OCI-M1 (cell line): ENCODE measurements around the gene SLC35F1.
A peak's percentile ranks its signal among the peaks of the same experiment; 100 is the strongest.

Experiments used
- DNase-seq: peaks from one replicate; lab custom pipeline; 2025; lab: John Stamatoyannopoulos, UW

Gene SLC35F1

GRCh38 chr6:118200160-118200559 is 293.1 kb downstream of the SLC35F1 start:
- DNase-seq = no peak

GRCh38 chr6:118202517-118202916 is 295.5 kb downstream of the SLC35F1 start:
- no peak for DNase-seq

DNA sequence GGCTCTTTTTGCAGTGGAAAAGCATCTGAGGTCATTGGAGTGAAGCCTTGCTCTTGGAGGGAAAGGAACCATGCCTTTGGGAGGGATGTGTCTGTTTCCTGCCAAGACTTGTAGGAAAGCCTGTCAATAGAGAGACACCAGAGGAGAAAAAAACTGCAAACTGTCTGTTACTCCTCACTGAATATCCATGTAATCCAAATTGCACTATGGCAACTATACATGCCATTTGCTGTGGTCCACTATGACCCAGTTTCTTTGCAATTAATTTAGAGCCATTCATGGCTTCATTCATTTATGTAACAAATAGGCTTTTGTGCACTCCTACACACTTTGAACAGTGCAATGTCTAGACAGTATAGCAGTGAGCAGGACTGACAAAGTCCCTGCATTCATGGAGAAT is 296.5 kb downstream of the SLC35F1 start:
- no peak for DNase-seq

GRCh38 chr6:118206221-118206620 is 299.2 kb downstream of the SLC35F1 start:
- no peak for DNase-seq

GRCh38 chr6:118207947-118208346 is 300.9 kb downstream of the SLC35F1 start:
- DNase-seq = no peak

DNA sequence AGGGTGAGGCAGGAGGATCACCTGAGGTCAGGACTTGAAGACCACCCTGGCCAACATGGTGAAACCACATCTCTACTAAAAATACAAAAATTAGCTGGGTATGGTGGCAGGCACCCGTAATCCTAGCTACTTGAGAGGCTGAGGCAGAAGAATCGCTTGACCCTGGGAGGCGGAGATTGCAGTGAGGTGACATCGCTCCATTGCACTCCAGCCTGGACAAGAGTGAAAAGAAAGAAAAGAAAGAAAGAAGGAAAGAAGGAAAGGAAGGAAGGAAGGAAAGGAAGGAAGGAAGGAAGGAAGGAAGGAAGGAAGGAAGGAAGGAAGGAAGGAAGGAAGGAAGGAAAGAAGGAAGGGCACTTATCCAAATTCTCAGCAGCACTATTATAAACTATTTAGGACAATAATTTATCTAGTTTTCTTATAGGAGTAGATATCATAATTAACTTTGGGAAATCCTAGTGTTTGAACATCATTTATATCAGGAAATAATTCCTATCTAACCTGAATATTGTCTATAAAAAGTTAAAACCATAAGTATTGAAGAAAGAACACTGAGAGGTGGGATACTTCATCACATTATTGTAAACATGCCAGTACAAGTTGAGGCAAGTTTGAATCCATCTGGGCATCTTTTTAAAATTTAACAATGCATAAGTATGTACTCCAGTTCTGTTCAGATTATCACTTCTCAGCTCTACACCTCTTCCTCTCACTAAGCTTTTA is 305.5 kb downstream of the SLC35F1 start:
- DNase-seq = no peak

DNA sequence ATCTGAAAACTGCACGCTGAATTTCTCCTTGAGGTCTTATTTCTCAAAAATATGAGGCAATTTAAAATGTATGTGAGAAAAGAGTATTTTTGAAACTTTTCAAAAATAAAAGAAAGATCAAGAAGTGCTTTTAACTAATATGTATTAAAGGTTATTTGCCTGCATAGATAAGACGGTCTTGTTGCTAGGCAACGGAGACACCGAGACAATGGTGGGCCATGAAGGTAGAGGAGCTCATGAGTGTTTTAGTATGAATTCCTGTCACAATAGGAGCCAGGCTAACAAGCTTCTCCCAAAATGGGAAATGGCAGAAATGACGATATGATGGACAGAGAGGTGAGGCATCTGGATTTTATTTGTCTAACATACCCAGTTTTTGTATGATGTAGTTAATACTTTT is 308.2 kb downstream of the SLC35F1 start:
- DNase-seq = no peak

- no peak for DNase-seq
Observed at GRCh38 chr6:118216751-118217150, 309.7 kb downstream of the SLC35F1 start.

DNA sequence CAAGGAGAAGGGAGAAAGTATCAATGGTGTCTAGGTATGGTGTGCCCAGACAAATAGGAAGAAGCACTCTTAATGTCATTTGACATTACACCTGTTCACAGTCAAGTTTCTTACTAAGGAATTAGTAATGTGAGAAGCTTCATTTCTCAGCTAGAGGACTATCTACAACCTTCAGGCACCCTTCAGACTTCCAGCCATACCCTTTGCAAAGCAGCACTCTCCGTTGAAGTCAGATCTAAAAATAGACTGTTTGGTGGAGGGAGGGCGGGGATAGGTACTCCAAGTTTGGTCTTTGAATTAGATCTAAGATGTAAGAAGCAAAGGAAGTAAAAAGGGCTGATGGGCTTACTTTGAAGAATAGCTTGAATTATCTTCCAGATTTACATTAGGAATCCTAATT is 311.1 kb downstream of the SLC35F1 start:
- DNase-seq = no peak

DNA sequence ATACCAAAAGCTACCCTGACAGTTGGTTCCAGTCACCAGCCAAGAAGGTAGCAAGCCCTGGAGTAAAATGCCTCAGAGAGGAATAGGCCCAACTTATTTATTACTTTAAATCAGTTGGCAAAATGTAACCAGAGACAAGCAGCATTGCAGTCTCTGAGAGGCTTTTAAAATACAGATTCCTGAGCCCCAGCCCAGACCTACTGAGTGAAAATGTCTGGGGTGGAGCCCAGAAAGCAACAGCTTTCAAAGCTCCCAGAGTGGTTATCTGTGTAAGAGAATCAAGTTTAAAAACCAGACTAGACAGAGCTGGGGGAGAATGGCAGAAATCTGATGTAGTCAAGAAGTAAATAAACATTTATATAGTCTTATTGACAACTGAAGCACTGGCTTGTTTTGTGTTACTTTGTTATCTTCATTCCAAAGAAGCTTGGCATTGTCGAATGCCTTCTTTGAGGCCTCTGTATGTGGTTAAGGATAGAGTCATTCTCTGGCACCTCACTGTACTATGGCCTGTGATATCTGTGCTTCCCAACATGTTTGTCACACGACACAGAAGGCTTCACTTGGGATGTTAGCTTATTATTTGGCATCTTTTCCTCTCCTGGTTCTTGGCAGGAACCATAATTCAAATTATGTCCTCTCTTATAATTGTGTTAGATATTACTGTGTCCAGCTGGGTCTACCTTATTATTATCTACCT is 313.5 kb downstream of the SLC35F1 start:
- no peak for DNase-seq

- DNase-seq = no peak
Observed at GRCh38 chr6:118223316-118223715, 316.3 kb downstream of the SLC35F1 start.

GRCh38 chr6:118228886-118229285 is 321.8 kb downstream of the SLC35F1 start:
- DNase-seq = no peak

DNA sequence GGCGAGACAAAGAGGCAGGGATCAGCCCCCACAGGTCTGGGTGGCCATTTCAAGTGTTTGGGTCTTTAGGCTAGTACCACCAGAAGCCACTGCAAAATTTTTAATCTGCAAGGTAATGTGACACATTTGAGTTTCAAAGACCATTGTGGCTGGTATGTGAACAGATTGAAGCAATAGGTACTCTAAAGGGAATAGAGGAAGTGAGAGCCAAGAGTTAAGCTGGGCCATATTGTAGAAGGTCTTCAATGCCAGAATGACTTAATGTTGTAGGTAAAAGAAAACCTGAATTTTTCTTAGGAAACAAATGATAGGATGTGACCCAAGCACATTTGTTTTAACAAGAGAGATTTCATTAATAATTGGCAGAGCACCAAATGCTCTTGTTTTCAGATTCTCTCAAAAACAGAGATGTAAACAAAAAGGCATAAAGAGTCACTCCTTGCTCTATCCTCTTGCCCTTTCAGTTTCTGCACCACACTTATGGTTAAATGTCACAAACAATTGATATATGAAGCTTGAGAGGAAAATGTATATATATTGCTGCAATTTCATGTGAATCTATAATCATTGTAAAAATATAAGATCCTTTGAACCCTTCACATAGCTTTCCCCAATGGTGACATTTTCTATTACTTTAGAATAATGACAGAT is 333.9 kb downstream of the SLC35F1 start:
- no peak for DNase-seq

DNA sequence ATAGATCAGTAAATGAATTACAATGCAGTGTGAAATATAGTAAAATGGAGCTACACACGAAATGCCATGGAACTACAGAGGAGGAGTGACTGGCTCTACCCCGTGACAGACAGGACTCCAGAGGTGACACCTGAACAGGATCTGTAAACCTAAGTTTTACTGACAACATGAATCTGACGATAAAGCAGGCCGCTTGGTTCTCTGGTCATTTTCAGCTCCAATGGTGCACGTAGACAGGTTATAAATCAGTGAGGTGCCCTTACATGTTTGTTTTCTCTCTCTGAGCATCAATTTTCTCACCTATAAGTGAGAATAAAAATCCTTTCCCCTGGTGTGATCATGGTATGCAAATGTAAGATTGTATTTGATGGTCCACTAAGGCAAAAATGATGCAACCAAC is 339.3 kb downstream of the SLC35F1 start:
- no peak for DNase-seq

- no peak for DNase-seq
Observed at GRCh38 chr6:118248171-118248570, 341.1 kb downstream of the SLC35F1 start.

- no peak for DNase-seq
Observed at GRCh38 chr6:118249680-118250079, 342.6 kb downstream of the SLC35F1 start.

- peak; percentile 87 for DNase-seq
Observed at GRCh38 chr6:118252474-118252873, 345.4 kb downstream of the SLC35F1 start.

DNA sequence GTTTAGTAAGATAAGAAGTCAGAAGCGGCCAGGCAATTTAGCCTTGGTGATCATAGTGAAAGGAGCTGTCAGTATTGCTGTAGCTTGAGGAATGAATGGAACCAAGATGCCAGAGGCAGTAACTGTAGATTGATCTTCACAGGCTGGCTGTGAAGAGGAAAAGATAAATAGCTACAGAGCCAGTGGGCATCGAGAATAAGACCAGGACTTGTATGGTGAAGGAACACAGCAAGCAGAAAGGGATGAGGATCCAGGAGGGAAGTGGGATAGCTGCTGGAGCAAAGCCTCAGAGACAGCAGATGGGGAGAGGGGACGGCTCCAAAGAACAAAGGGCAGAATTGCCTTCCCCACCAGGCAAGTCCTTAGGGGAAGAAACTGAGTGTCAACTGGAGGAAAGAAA is 346.7 kb downstream of the SLC35F1 start:
- peak; percentile 10 for DNase-seq

DNA sequence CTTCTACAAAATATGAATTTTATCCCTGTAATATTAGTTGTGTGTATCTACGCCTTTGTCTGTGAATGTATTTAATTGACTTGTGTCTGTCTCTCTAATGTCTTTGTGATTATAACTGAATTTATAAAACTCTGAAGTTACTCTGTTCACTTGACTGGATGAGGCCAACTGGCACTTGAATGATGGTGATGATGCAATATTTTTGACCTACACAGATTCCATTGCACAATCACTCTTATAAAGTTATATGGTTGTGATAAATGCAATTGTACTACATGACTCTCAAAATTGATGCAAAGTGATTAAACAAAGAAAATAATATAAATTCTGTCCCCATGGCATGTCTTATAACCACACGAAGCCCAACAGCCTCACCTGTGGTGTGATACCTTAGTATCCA is 353.8 kb downstream of the SLC35F1 start:
- peak; percentile 7 for DNase-seq

DNA sequence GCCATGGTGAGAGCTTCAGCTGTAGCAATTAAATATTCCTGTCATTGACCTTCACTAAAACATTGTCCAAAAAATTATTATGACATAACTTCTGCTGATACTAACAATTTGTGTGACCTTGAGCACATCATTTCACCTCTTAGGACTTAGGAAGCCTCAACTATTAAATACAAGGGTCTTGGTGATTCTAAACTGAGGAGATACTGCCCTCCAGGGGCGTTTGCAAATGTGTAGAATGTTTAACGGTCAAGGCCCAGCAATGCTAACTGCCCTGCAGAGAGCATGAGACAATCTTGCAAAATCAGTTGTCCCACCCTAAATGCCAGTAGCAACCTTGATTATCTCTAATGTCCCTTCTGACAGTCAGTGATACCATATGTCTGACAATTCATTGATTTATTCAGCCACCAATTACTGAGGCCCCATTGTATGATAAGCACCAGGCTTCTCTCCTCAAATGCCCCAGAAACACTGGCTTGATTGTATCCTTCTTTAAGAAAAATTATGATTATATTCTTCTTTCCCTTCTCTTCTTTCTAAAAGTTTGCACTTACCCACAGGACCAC is 356.9 kb downstream of the SLC35F1 start:
- peak; percentile 81 for DNase-seq

DNA sequence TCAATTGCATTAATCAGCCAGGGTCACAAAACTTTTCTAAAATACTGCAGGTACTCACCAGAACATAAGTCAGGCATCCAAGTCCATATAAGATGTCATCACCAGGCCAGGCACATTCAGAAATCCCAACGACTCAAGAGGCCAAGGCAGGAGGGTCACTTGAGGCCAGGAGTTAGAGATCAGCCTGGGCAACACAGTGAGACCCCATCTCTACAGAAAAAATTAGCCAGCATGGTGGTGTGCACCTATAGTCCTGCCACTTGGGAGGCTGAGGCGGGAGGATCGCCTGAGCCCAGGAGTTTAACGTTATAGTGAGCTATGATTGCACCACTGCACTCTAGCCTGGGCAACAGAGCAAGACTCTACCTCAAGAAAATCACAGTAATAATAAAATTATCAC is 362.6 kb downstream of the SLC35F1 start:
- no peak for DNase-seq

DNA sequence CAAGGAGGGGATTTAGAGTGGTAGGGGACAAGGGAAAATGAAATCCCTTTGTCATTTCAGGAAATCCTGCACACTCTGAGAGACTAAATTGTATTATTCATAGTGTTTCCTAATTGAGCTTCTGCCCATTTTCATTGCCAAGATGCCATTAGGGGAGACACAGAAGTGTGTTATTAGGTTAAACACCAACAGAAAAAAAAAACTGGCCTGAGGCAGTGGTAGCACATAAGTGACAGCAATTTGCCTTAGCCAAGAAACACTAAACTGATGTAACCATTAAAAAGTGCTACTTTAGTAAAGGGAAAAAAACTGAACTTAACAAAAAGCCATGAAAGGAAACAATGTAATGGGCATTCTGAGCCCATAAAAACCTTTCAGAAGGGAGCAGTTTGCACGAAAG is 370.6 kb downstream of the SLC35F1 start:
- DNase-seq = no peak

DNA sequence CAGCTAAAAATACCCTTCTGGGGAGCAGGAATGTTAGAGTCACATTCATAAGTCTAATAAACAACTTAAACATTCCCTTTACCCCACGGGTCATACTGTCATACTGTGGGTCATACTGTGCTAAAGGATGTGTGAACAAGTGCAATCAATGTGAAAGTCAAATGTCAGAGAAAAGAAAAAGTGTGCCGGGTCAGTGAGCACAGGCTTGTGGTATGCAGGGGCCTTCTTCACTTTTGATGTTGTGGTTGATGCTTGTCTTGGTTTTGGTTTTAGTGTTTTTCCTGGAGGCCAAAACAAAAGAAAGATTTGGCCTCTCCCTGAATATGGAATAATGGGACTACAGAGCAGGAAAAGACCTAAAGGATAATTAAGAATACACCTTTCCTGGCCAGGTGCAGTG is 373.1 kb downstream of the SLC35F1 start:
- DNase-seq = no peak
